Measurements from ENCODE around the gene CHST14.

The CHST14 gene

GRCh38 chr15:40427188-40427587 is 43.6 kb upstream of the CHST14 start:
- no peak for TF ChIP-seq TAF1 (IDR thresholded peaks at IDR 0.05; ENCODE audit: borderline replicate concordance, insufficient read depth, low read length)
- TF ChIP-seq REST (IDR thresholded peaks at IDR 0.05; ENCODE audit: insufficient read depth in 1 of 2, low read depth in 2 of 2, low read length in 2 of 2): no peak
- TF ChIP-seq POLR2AphosphoS5 (IDR thresholded peaks at IDR 0.05; ENCODE audit: low read depth, low read length): no peak
- no peak for TF ChIP-seq SIN3A (IDR thresholded peaks at IDR 0.05; ENCODE audit: borderline replicate concordance, insufficient read depth, low read length)
- no peak for TF ChIP-seq FOXP2 (optimal IDR thresholded peaks at IDR 0.05; ENCODE audit: borderline replicate concordance, extremely low read depth, extremely low read length, insufficient read depth)

DNA sequence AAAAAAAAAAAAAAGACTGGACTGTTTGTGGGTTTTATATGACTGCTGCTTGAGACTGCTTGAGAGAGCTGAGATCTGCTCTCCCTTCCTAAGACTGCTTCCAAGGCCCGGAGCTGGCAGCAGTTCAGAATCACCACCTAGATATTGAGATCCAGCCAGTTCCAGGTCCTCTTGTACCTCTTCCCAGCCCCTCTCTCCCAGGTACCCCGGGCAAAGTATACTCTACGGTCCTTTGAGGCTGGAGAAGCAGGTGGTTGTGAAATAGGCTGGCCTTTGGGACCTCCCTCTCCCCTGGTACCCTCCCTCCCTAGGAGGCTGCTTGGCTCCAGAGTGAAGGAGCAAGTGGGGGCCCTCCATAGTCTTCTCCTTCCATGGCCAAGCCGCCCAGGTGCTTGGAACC is 42.6 kb upstream of the CHST14 start:
- TF ChIP-seq REST (IDR thresholded peaks at IDR 0.05; ENCODE audit: insufficient read depth in 1 of 2, low read depth in 2 of 2, low read length in 2 of 2): no peak
- TF ChIP-seq SIN3A (IDR thresholded peaks at IDR 0.05; ENCODE audit: borderline replicate concordance, insufficient read depth, low read length): no peak
- no peak for TF ChIP-seq POLR2AphosphoS5 (IDR thresholded peaks at IDR 0.05; ENCODE audit: low read depth, low read length)
- no peak for TF ChIP-seq TAF1 (IDR thresholded peaks at IDR 0.05; ENCODE audit: borderline replicate concordance, insufficient read depth, low read length)
- no peak for TF ChIP-seq FOXP2 (optimal IDR thresholded peaks at IDR 0.05; ENCODE audit: borderline replicate concordance, extremely low read depth, extremely low read length, insufficient read depth)

DNA sequence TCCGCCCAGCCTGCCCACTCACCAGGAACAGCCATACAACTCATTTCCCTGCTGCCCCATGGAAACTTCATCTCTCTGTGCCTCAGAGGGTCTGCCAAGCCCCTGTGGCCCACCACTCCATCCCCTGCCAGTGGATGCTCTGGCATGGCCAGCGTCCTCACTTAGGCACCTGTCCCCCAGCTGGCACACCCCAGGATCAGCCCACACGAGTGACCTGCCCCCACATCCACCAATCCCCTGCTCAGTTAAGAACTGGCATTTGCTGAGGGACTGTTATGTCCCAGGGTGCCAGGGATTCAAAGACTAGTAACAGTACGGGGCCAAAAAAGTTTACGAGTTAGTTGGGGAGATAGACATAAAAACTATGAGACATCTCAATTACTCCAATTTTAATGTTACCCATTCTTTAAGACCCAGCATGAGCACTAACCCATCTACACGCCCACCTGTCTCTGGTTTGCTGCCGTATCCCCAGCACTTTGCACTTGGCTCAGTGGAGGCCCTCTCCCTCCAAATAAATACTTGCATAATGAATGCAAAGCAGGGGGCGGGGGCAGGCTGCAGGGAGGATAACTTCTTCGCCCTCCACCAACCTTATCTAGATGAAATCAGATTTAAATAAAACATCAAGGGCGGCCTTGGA is 41.6 kb upstream of the CHST14 start:
- no peak for TF ChIP-seq POLR2AphosphoS5 (IDR thresholded peaks at IDR 0.05; ENCODE audit: low read depth, low read length)
- no peak for TF ChIP-seq REST (IDR thresholded peaks at IDR 0.05; ENCODE audit: insufficient read depth in 1 of 2, low read depth in 2 of 2, low read length in 2 of 2)
- TF ChIP-seq FOXP2 (optimal IDR thresholded peaks at IDR 0.05; ENCODE audit: borderline replicate concordance, extremely low read depth, extremely low read length, insufficient read depth): no peak
- no peak for TF ChIP-seq SIN3A (IDR thresholded peaks at IDR 0.05; ENCODE audit: borderline replicate concordance, insufficient read depth, low read length)
- TF ChIP-seq TAF1 (IDR thresholded peaks at IDR 0.05; ENCODE audit: borderline replicate concordance, insufficient read depth, low read length): no peak

GRCh38 chr15:40430271-40430805 is 40.4 kb upstream of the CHST14 start:
- TF ChIP-seq SIN3A (IDR thresholded peaks at IDR 0.05; ENCODE audit: borderline replicate concordance, insufficient read depth, low read length) (no peak), TAF1 (IDR thresholded peaks at IDR 0.05; ENCODE audit: borderline replicate concordance, insufficient read depth, low read length) (no peak), REST (IDR thresholded peaks at IDR 0.05; ENCODE audit: insufficient read depth in 1 of 2, low read depth in 2 of 2, low read length in 2 of 2) (no peak), POLR2AphosphoS5 (IDR thresholded peaks at IDR 0.05; ENCODE audit: low read depth, low read length) (no peak), FOXP2 (optimal IDR thresholded peaks at IDR 0.05; ENCODE audit: borderline replicate concordance, extremely low read depth, extremely low read length, insufficient read depth) (no peak)
